Right renal pelvis (tissue), 4 donors: Measurements from ENCODE around the gene CNN1. TPM values are rescaled to one million over a fixed set of nuclear protein-coding genes. Genes with fewer than 3 reads are reported as not detected.
"Not testable (repeated sequence)": the region's sequence is repeated elsewhere in the genome, so short reads cannot be mapped to it uniquely, and the experiment has no call there.

Experiments
- DNase-seq, 4 donors: peaks; one replicate each; pipeline ENCODE4 v3.0.0-alpha.2; 2013; ENCODE audit warnings: low read depth in 4 of 4, low spot score in 3 of 4, missing footprints in 1 of 4
- polyA plus RNA-seq, 4 donors: library from polyadenylated mRNA; unstranded; fragments of 120-200 nt; gene quantifications; one replicate each; pipeline ENCODE4 v1.2.1, GENCODE V29; 2013; ENCODE audit not compliant: insufficient read length in 4 of 4

Gene CNN1
- polyA plus RNA-seq, 4 donors = 3.1 to 5.2 (median 4.5) TPM

- no peak for DNase-seq
These were observed 59.4 kb downstream of the CNN1 start for GRCh38 chr19:11598103-11598483.

- no peak for DNase-seq
These were observed 60.1 kb downstream of the CNN1 start for GRCh38 chr19:11598746-11599145.

GRCh38 chr19:11599704-11600103, 61.1 kb downstream of the CNN1 start:
- DNase-seq = not testable (repeated sequence)

Other genes with a start within 250 kb of the CNN1 start
- under 1 TPM in 1 of 4 donors, not detected in 3; 0.16 TPM for gene TSPAN16, start 242.7 kb upstream of the CNN1 start, polyA plus RNA-seq
- gene RAB3D, start 199.2 kb upstream of the CNN1 start, polyA plus RNA-seq = 10 to 100 TPM; 16.5 to 17.7 (median 17.4) TPM
- gene TMEM205, start 192.6 kb upstream of the CNN1 start, polyA plus RNA-seq = 100 to 1,000 TPM; 122 to 159 (median 132) TPM
- 10 to 100 TPM; 23.1 to 32.6 (median 24.4) TPM for gene CCDC159, start 192.3 kb upstream of the CNN1 start, polyA plus RNA-seq
- gene PLPPR2, start 183.4 kb upstream of the CNN1 start, polyA plus RNA-seq = 10 to 100 TPM; 11.7 to 18.7 (median 13.7) TPM
- gene SWSAP1, start 164.2 kb upstream of the CNN1 start, polyA plus RNA-seq = 1 to 10 TPM; 2.7 to 4.0 (median 3.0) TPM
- gene EPOR, start 154.5 kb upstream of the CNN1 start, polyA plus RNA-seq = 10 to 100 TPM; 21.7 to 32.3 (median 24.7) TPM
- gene RGL3, start 119.5 kb upstream of the CNN1 start, polyA plus RNA-seq = 10 to 100 TPM; 68.7 to 94.8 (median 75.5) TPM
- 1 to 10 TPM; 1.3 to 2.2 (median 1.6) TPM for gene ODAD3, start 103.7 kb upstream of the CNN1 start, polyA plus RNA-seq
- 100 to 1,000 TPM; 329 to 390 (median 354) TPM for gene PRKCSH, start 103.2 kb upstream of the CNN1 start, polyA plus RNA-seq
- under 1 TPM; 0.11 to 0.43 (median 0.15) TPM for gene ELAVL3, start 57.8 kb upstream of the CNN1 start, polyA plus RNA-seq
- gene ZNF653, start 33.0 kb upstream of the CNN1 start, polyA plus RNA-seq = 10 to 100 TPM in 2 of 4 donors, 1 to 10 TPM in 2; 9.1 to 11.1 (median 10.0) TPM
- 10 to 100 TPM; 37.3 to 50.9 (median 38.2) TPM for gene ECSIT, start 9.7 kb upstream of the CNN1 start, polyA plus RNA-seq
- gene ELOF1, start 20.4 kb downstream of the CNN1 start, polyA plus RNA-seq = 10 to 100 TPM; 47.1 to 58.9 (median 50.0) TPM
- gene ACP5, start 38.8 kb downstream of the CNN1 start, polyA plus RNA-seq = 10 to 100 TPM; 11.8 to 17.2 (median 14.1) TPM
- gene ZNF627, start 58.6 kb downstream of the CNN1 start, polyA plus RNA-seq = 10 to 100 TPM; 40.8 to 54.1 (median 46.2) TPM
- 10 to 100 TPM in 3 of 4 donors, 1 to 10 TPM in 1; 9.5 to 13.0 (median 12.4) TPM for gene ZNF823, start 200.1 kb downstream of the CNN1 start, polyA plus RNA-seq
- gene ZNF441, start 228.1 kb downstream of the CNN1 start, polyA plus RNA-seq = 10 to 100 TPM; 15.3 to 19.2 (median 16.3) TPM